ENCODE data around the gene GGNBP2.
A peak's percentile ranks its signal among the peaks of the same experiment; 100 is the strongest.

GGNBP2 gene

GRCh38 chr17:36524428-36524876, 20.3 kb upstream of the GGNBP2 start:
- DNase-seq, result no peak

- DNase-seq, result no peak
Measured at GRCh38 chr17:36525113-36525512, 19.6 kb upstream of the GGNBP2 start.

GRCh38 chr17:36525888-36526287, 18.8 kb upstream of the GGNBP2 start:
- DNase-seq, result no peak

GRCh38 chr17:36527621-36528250, 17.0 kb upstream of the GGNBP2 start:
- DNase-seq, result no peak

DNA sequence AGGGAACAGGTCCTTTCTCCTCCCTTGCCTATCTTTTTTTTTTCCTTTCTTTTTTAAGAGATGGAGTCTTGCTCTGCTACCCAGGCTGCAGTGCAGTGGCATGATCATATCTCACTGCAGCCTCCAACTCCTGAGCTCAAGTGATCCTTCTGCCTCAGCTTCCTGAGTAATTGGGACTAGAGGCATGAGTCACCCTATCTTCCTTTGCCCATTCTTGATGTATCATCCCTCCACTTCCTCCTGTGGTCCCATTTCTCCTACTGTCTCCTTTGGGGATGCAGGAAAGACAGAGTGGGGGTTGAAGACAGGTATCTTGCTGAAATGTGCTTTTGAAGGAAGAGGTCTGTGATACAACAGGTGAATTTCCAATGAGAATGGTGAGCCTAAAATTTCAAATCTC, 15.6 kb upstream of the GGNBP2 start:
- DNase-seq, result no peak

DNA sequence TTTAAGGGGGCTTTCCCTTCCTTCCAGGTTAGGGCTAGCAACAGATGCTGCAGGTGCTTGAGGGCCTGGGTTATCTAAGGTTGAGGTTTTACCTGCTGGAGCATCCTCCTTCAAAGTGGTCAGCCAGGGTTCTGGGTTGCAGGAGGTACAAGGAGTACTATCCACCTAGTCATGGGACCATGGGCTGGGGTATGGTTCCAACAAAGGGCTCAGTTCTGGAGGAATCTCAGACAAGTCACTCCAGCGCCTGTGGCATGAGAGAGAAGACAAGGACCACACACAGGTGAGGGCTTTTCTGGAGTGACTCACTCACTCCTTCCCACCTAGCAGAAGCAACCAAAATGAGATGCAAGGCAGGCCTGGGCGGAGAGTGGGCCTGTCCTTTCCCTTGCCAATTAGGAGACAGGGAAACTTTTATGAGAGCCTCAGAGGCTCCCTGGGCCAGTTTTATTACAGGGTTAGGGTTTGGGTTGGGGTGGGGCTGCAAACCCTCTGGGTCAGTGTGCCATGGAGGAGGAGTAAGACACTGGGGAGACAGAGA, 12.2 kb upstream of the GGNBP2 start:
- no peak for DNase-seq

DNA sequence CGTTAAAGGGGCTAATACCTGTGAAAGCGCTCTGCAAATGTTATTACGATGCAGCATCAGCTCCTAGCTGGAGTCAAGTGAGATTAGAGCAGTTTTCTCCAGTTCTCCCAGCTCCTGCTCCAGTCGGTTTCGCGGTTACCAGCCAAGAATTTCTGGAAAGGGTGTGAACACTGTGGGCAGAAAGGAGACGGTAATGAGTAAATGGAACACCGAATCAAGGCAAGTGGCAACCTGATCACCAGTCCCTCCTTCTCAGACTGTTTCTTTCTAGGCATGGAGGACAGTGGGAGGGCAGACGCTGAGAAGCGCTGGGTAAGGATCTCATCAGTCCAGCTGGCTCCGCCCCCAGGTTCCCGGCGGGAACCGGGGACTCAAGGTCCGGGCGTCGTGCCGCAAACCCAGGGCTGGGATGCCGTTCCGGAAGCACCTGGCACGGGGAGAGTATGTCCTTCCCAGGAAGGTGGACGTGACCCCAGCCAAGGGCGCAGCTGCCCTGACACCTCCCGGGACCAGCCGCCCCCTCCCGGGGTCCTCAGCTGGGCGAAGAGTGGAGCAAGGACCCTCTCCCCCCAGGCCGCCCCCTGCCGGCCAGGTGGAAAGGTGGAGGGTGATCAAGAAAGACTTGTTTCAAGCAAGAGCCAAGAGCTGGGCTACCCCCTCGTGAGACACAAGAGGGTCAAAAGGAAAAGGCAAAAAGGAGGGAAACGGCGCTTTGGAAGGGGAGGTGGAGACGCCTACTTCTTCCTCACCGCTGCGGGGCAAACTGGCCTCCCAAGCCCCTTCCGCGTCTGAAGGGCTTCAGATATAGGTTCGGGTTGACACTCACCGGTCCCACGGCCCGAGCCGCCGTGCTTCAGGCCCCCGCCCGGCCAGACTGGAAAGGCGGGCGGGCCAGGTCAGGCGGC, 10.5 kb upstream of the GGNBP2 start:
- peak; percentile 52 for DNase-seq

DNA sequence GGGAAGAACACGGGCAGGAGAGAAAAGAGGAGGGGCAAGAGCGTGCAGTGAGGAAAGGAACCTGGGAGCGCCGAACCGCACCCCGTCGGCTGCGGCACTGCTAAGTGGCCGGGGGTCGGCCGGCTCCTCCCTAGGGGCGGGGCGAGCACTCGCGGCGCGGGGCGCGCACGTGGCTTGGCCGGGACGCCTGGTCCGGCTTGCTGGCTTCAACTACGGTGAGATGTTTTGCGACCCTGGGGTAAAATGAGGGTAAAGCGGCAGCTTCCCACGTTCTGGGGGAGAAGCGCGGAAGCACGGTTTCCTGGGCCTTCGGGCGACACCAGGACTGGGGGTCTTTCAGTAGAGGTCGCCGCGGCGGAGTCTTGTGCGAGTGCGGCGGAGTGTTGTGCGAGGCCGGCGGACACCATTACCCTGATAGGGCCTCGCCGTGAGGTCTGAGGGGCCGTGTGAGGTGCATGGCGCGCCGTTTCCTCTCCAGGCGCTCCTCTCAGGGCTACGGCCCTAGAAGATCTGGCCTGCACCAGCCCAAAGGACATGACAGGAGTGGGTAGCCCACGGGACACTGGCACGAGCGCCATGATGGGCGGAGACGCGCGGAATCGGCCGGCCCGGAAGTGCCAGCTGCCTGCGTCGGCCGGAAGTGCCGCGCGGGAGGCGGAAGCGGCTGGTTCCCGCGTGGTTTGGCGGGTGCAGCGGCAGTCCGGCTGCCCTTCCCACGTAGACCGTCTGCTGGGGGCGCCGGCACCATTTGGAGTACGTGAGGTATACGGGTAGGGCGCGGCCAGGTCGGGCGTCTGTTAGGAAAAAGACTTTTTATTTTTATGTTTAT, 9.7 kb upstream of the GGNBP2 start, which contains the start of the genes MYO19 and PIGW:
TSS of gene MYO19 (minus strand) at position 29 of the 829 bp plus-strand sequence. CDS start 2,330 bp downstream, outside the sequence.
TSS of gene PIGW (plus strand) at position 148 of the 829 bp plus-strand sequence. CDS start 2,115 bp downstream, outside the sequence.
- peak; percentile 87 for DNase-seq

DNA sequence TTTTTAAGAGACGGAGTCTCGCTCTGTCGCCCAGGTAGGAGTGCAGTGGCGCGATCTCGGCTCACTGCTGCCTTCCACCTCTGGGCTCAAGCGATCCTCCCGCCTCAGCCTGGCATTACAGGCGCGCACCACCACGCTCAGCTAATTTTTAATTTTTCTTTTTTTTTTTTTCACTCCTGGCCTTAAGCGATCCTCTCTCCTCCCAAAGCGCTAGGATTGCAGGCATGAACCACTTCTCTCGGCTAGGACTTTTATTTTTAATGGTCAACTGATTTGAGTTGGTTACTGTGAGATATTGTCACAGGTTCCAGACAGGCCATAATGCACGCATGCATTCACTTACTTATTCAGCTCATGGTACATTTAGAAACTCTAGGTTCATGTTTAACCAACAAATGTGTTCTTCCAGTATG, 9.0 kb upstream of the GGNBP2 start:
- DNase-seq, result no peak

- no peak for DNase-seq
Measured at GRCh38 chr17:36540696-36541095, 4.0 kb upstream of the GGNBP2 start.

DNA sequence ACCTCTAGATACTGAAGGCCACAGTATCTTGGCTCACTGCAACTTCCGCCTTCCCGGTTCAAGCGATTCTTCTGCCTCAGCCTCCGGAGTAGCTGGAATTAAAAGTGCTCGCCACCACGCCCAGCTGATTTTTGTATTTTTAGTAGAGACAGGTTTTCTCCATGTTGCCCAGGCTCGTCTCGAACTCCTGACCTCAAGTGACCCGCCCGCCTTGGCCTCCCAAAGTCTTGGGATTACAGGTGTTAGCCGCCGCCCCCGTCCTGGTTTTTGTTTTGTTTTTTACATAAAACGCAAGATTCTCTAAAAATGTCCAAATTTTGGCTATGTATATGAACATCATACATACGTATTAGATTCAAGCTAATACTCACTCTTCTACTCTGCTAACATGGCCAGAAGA, 2.0 kb upstream of the GGNBP2 start:
- no peak for DNase-seq

- peak; percentile 14 for DNase-seq
Measured at GRCh38 chr17:36544044-36544306, 744 bp upstream of the GGNBP2 start.

- no peak for DNase-seq
Measured at GRCh38 chr17:36545077-36545464, 352 bp downstream of the GGNBP2 start.

- DNase-seq, result peak; percentile 96
Measured at GRCh38 chr17:36545465-36546417, 1.0 kb downstream of the GGNBP2 start.

DNA sequence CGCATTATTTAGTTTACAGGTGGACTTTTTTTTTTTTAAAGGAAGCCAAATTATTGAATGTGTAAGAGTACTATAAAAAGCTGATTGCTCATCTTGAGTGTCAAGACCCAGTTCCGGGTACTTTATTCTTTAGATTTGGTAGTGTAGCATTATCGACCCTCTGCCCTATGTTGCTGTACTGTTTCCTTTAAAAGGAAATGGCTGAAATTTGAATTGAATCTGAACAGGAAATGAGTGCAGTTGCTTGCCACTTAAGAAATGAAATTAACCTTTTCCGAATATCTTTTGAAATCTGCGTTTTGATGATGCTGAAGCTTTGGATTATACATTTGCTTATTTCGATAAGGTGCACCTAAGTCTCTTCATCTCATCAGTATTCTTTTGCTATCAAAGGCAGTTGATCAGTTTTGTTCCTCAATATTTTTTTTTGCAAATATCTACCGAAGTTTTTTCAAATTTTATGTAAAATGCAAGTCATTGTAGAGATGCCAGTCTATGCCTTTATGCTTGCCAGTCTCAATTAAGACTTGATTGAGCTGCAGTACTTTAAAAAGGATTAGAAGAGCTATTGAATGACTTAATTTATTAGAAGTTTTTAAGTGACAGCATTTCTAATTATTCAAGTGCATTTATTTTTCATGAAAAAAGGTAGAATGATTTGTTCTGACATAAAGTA, 1.8 kb downstream of the GGNBP2 start:
- no peak for DNase-seq

GRCh38 chr17:36547776-36548175, 3.1 kb downstream of the GGNBP2 start:
- DNase-seq, result no peak

GRCh38 chr17:36550491-36551417, 6.0 kb downstream of the GGNBP2 start:
- DNase-seq, result no peak

GRCh38 chr17:36553459-36553858, 8.7 kb downstream of the GGNBP2 start:
- no peak for DNase-seq

GRCh38 chr17:36566081-36566480, 21.4 kb downstream of the GGNBP2 start:
- DNase-seq, result no peak

GRCh38 chr17:36575028-36575427, 30.3 kb downstream of the GGNBP2 start:
- DNase-seq, result no peak

Data from CD4-positive, alpha-beta T cell treated with Interferon gamma for 1 hour (primary cell).